HepG2 (cell line): ENCODE data around the gene UBALD1. TPM values are rescaled to one million over a fixed set of nuclear protein-coding genes. Genes with fewer than 3 reads are reported as not detected.

ENCODE experiments used
- ATF5 ChIP-seq: sonication (generic); formaldehyde crosslinking; IDR thresholded peaks from 2 replicates; pipeline ENCODE4 v1.4.0; 2020; ENCODE audit warnings: mild to moderate bottlenecking, low read depth, missing genetic modification reagents
- BRD4 ChIP-seq: sonication (generic); formaldehyde crosslinking; IDR thresholded peaks from 2 replicates; pipeline ENCODE4 v1.4.0; 2020; ENCODE audit warnings: missing genetic modification reagents
- EZH2 ChIP-seq: conservative IDR thresholded peaks from 2 replicates; pipeline ENCODE4 v1.6.1; 2012; ENCODE audit warnings: mild to moderate bottlenecking, low read depth, low read length, moderate library complexity
- FOXK2 ChIP-seq: fragments of 450-650 bp; IDR thresholded peaks from 2 replicates; pipeline ENCODE4 v1.6.1; 2016
- GABPA ChIP-seq, 2 experiments: IDR thresholded peaks; 2 replicates each; pipeline ENCODE4 v1.6.1; 2011 to 2016; ENCODE audit warnings: low read depth in 2 of 2, low read length in 1 of 2, missing biosample characterization in 1 of 2, missing genetic modification characterization in 1 of 2
- GFI1 ChIP-seq: sonication (generic); formaldehyde crosslinking; IDR thresholded peaks from 2 replicates; pipeline ENCODE4 v1.5.0; 2020; ENCODE audit warnings: missing genetic modification reagents, mild to moderate bottlenecking, borderline replicate concordance
- JDP2 ChIP-seq: sonication (generic); formaldehyde crosslinking; IDR thresholded peaks from 2 replicates; pipeline ENCODE4 v1.8.1; 2022; ENCODE audit warnings: missing genetic modification reagents, borderline replicate concordance
- MEF2D ChIP-seq: sonication (generic); formaldehyde crosslinking; IDR thresholded peaks from 2 replicates; pipeline ENCODE4 v1.5.1; 2020; ENCODE audit warnings: mild to moderate bottlenecking, missing genetic modification reagents
- MLXIP ChIP-seq: sonication (generic); formaldehyde crosslinking; IDR thresholded peaks from 2 replicates; pipeline ENCODE4 v1.9.0; 2021; ENCODE audit warnings: missing genetic modification reagents, borderline replicate concordance
- MTA1 ChIP-seq: sonication (generic); formaldehyde crosslinking; IDR thresholded peaks from 2 replicates; pipeline ENCODE4 v1.4.0; 2020; ENCODE audit warnings: missing genetic modification reagents, mild to moderate bottlenecking, borderline replicate concordance
- NCOA2 ChIP-seq: sonication (generic); formaldehyde crosslinking; IDR thresholded peaks from 2 replicates; pipeline ENCODE4 v1.8.0; 2022; ENCODE audit warnings: inconsistent platforms
- RAD51 ChIP-seq: fragments of 450-650 bp; IDR thresholded peaks from 2 replicates; pipeline ENCODE4 v1.6.1; 2016; ENCODE audit warnings: borderline replicate concordance
- RXRB ChIP-seq: IDR thresholded peaks from 2 replicates; pipeline ENCODE4 v1.6.1; 2016; ENCODE audit warnings: borderline replicate concordance, missing genetic modification reagents, missing compliant biosample characterization
- STAT5B ChIP-seq: sonication (generic); formaldehyde crosslinking; IDR thresholded peaks from 2 replicates; pipeline ENCODE4 v1.4.0; 2020; ENCODE audit warnings: missing genetic modification reagents
- TBP ChIP-seq: sonication (generic); formaldehyde crosslinking; IDR thresholded peaks from 2 replicates; pipeline ENCODE4 v1.5.0; 2020; ENCODE audit warnings: missing genetic modification reagents
- TCF12 ChIP-seq, 2 experiments: fragments of 450-650 bp in 1 of 2; sonication (generic) in 1 of 2; formaldehyde crosslinking in 1 of 2; IDR thresholded peaks; 2 replicates each; pipeline versions ENCODE4 v1.6.1 to v1.8.0; 2017 to 2022; ENCODE audit warnings: antibody characterized with exemption in 1 of 2, mild to moderate bottlenecking in 1 of 2, missing genetic modification reagents in 1 of 2, moderate library complexity in 1 of 2
- TCF7L2 ChIP-seq: IDR thresholded peaks from 2 replicates; pipeline ENCODE4 v1.6.1; 2011; ENCODE audit warnings: mild to moderate bottlenecking, low read depth, low read length, moderate library complexity
- U2AF2 ChIP-seq: fragments of 200-400 bp; formaldehyde crosslinking; IDR thresholded peaks from 2 replicates; pipeline ENCODE4 v1.6.1; 2017; ENCODE audit warnings: low read depth, mild to moderate bottlenecking, low read length
- ZNF101 ChIP-seq: sonication (generic); formaldehyde crosslinking; IDR thresholded peaks from 2 replicates; pipeline ENCODE4 v1.4.0; 2020; ENCODE audit warnings: mild to moderate bottlenecking, low read depth, missing genetic modification reagents, borderline replicate concordance
- ZNF224 ChIP-seq: sonication (generic); formaldehyde crosslinking; IDR thresholded peaks from 2 replicates; pipeline ENCODE4 v1.5.0; 2020; ENCODE audit warnings: mild to moderate bottlenecking, missing genetic modification reagents
- ZNF382 ChIP-seq: sonication (generic); formaldehyde crosslinking; IDR thresholded peaks from 2 replicates; pipeline ENCODE4 v1.5.0; 2020; ENCODE audit warnings: missing genetic modification reagents, mild to moderate bottlenecking, borderline replicate concordance
- ZNF430 ChIP-seq: sonication (generic); formaldehyde crosslinking; IDR thresholded peaks from 2 replicates; pipeline ENCODE4 v1.9.0; 2021; ENCODE audit warnings: mild to moderate bottlenecking, missing genetic modification reagents
- ZNF512B ChIP-seq: sonication (generic); formaldehyde crosslinking; IDR thresholded peaks from 2 replicates; pipeline ENCODE4 v1.5.1; 2020; ENCODE audit warnings: missing genetic modification reagents, mild to moderate bottlenecking, borderline replicate concordance
- ZNF567 ChIP-seq: sonication (generic); formaldehyde crosslinking; IDR thresholded peaks from 2 replicates; pipeline ENCODE4 v1.8.1; 2023; ENCODE audit warnings: mild to moderate bottlenecking, missing genetic modification reagents, borderline replicate concordance
- polyA plus RNA-seq, 8 experiments: library from polyadenylated mRNA; depleted of rRNA in 3 of 8; stranded (reverse) in 7 of 8; unstranded in 1 of 8; fragments of >200 nt; fragmentation: Illumina TruSeq in 4 of 8; extraction: Trizol in 4 of 8; gene quantifications; 2 replicates each; pipeline versions ENCODE4 v1.2.1 to v1.2.3, GENCODE V29; 2011 to 2016; ENCODE audit warnings: low read depth in 4 of 8, missing spikeins in 1 of 8, mixed read lengths in 1 of 8; ENCODE audit not compliant: insufficient read depth in 1 of 8
- total RNA-seq, 5 experiments: library from RNA; depleted of rRNA; stranded (reverse); fragments of >200 nt; fragmentation: Illumina TruSeq; extraction: Trizol; gene quantifications; 2 replicates each; pipeline ENCODE4 v1.2.3, GENCODE V29; 2016; ENCODE audit warnings: low read depth in 1 of 5

The UBALD1 gene
- total and polyA plus RNA-seq, 2 of the 13 experiments (the other 11 are each of a cell fraction or from before 2014, with no cell fraction given), result 6.8 to 12.3 TPM

- TF ChIP-seq MLXIP (CRISPR knock-in tag) (peak; percentile 95; the same call in 1 of the 2 replicates), ZNF512B (CRISPR knock-in tag) (peak; percentile 92), RXRB (CRISPR knock-in tag) (peak; percentile 86), RAD51 (no peak), BRD4 (CRISPR knock-in tag) (peak; percentile 95), NCOA2 (CRISPR knock-in tag) (peak; percentile 83), U2AF2 (no peak), MEF2D (peak; percentile 99), ZNF430 (CRISPR knock-in tag) (peak; percentile 79), ATF5 (peak; percentile 65; the same call in 1 of the 2 replicates), EZH2 (no peak), TCF7L2 (no peak), TCF12 (IDR thresholded peaks at IDR 0.05) (no peak), TCF12 (CRISPR knock-in tag; IDR thresholded peaks at IDR 0.05) (0 out of 2 replicates have a peak, but pooled peaks have one; percentile 90), FOXK2 (peak; percentile 80), ZNF224 (peak; percentile 69; the same call in 1 of the 2 replicates), MTA1 (CRISPR knock-in tag) (peak; percentile 70), GFI1 (CRISPR knock-in tag) (0 out of 2 replicates have a peak, but pooled peaks have one; percentile 22), JDP2 (CRISPR knock-in tag) (no peak), ZNF567 (CRISPR knock-in tag) (no peak; the same call in 1 of the 2 replicates), TBP (CRISPR knock-in tag) (no peak), GABPA (IDR thresholded peaks at IDR 0.05; ENCODE audit: low read depth, low read length) (0 out of 2 replicates have a peak, but pooled peaks have one; percentile 7), GABPA (CRISPR knock-in tag; IDR thresholded peaks at IDR 0.05; ENCODE audit: low read depth) (peak; percentile 69), STAT5B (CRISPR knock-in tag) (peak; percentile 61; the same call in 1 of the 2 replicates), ZNF101 (CRISPR knock-in tag) (no peak; the same call in 1 of the 2 replicates), ZNF382 (CRISPR knock-in tag) (no peak)
These were observed 49.2 kb upstream of the UBALD1 start (continued) for GRCh38 chr16:4663777-4664465.
